HepG2 (cell line): ENCODE data around the gene OR4X2. TPM values are rescaled to one million over a fixed set of nuclear protein-coding genes. Genes with fewer than 3 reads are reported as not detected.

ENCODE experiments used
- ATAC-seq: fragments of 200-7000 bp; cut with Tn5 transposase; 3 replicates; pipeline ENCODE4 v1.9.1; 2020; ENCODE audit warnings: mild to moderate bottlenecking, moderate library complexity
- Bru-seq: library from RNA; stranded (reverse); fragments of 400-500 nt; gene quantifications from one replicate; lab custom pipeline; 2021; lab: Mats Ljungman, UMichigan
- BruChase-seq, 2 experiments: library from RNA; stranded (reverse); fragments of 400-500 nt; gene quantifications; one replicate each; lab custom pipeline; 2021; lab: Mats Ljungman, UMichigan
- BruUV-seq: library from RNA; stranded (reverse); fragments of 400-500 nt; replicated peaks from 2 replicates; lab custom pipeline; 2021; lab: Mats Ljungman, UMichigan
- CTCF ChIA-PET: fragments of 300-600 bp; formaldehyde crosslinking; extraction: SDS; loops from one replicate; lab custom pipeline; 2021; ENCODE audit warnings: low total read pairs, inconsistent platforms, low intra/inter-chr PET ratio; lab: Yijun Ruan, JAX
- POLR2A ChIA-PET: fragments of 350-600 bp; sonication (Branson Sonifier 250); formaldehyde crosslinking; loops from one replicate; lab custom pipeline; 2020; ENCODE audit warnings: antibody characterized with exemption, inconsistent platforms; lab: Yijun Ruan, JAX
- DNase-seq: peaks from one replicate; pipeline ENCODE4 v3.0.0-alpha.2; 2015; ENCODE audit warnings: low spot score
- FAIRE-seq: peaks from 3 replicates; lab custom pipeline; 2011; peaks lifted over from hg19 to GRCh38; lab: Jason Lieb, UNC
- H2AFZ ChIP-seq: one replicate; pipeline ENCODE4 v1.6.1; 2011; ENCODE audit warnings: low read length, inconsistent platforms
- H3K27ac ChIP-seq: fragments of 300-600 bp; 3 replicates; pipeline ENCODE4 v1.8.0; 2011; ENCODE audit warnings: mixed run types, mild to moderate bottlenecking, mixed read lengths, low read length, inconsistent platforms; ENCODE audit not compliant: insufficient read depth; ENCODE audit errors: extremely low read length
- H3K27me3 ChIP-seq, 2 experiments: fragments of 200-600 bp in 1 of 2; 2 replicates in 1 of 2; 3 replicates in 1 of 2; pipeline versions ENCODE4 v1.6.0 to v1.8.0; 2011; ENCODE audit warnings: low read length in 2 of 2, mild to moderate bottlenecking in 2 of 2, moderate library complexity in 2 of 2, inconsistent platforms in 1 of 2; ENCODE audit not compliant: insufficient read depth in 2 of 2, control insufficient read depth in 1 of 2
- H3K36me3 ChIP-seq, 2 experiments: fragments of 200-600 bp in 1 of 2; replicated peaks in 1 of 2; 2 replicates in 1 of 2; 3 replicates in 1 of 2; pipeline versions ENCODE4 v1.5.1 to v1.8.0; 2011; ENCODE audit warnings: low read length in 2 of 2, inconsistent platforms in 1 of 2; ENCODE audit not compliant: insufficient read depth in 2 of 2, control insufficient read depth in 1 of 2
- H3K4me1 ChIP-seq: 2 replicates; pipeline ENCODE4 v1.5.1; 2012; ENCODE audit warnings: low read length, inconsistent platforms; ENCODE audit not compliant: insufficient read depth
- H3K4me2 ChIP-seq: 2 replicates; pipeline ENCODE4 v1.6.0; 2011; ENCODE audit warnings: low read depth, low read length, inconsistent platforms
- H3K4me3 ChIP-seq, 3 experiments: fragments of 200-600 bp in 1 of 3; sonication (generic), shearing (Covaris generic) in 1 of 3; replicated peaks in 1 of 3; 2 replicates each; pipeline ENCODE4 v1.5.1; 2011 to 2016; ENCODE audit warnings: low read length in 3 of 3, inconsistent platforms in 2 of 3, low read depth in 2 of 3, mild to moderate bottlenecking in 2 of 3, control low read depth in 1 of 3, mixed read lengths in 1 of 3; ENCODE audit not compliant: insufficient read depth in 1 of 3
- H3K79me2 ChIP-seq: one replicate; pipeline ENCODE4 v1.6.1; 2011; ENCODE audit warnings: low read length, inconsistent platforms; ENCODE audit not compliant: insufficient read depth
- H3K9ac ChIP-seq: 2 replicates; pipeline ENCODE4 v1.6.0; 2011; ENCODE audit warnings: mild to moderate bottlenecking, low read depth, low read length, inconsistent platforms; ENCODE audit not compliant: insufficient read depth
- H3K9me3 ChIP-seq: 2 replicates; pipeline ENCODE4 v1.5.1; 2012; ENCODE audit warnings: mild to moderate bottlenecking, low read length
- H4K20me1 ChIP-seq: 2 replicates; pipeline ENCODE4 v1.6.0; 2011; ENCODE audit warnings: inconsistent platforms, mild to moderate bottlenecking, low read length, moderate library complexity; ENCODE audit not compliant: insufficient read depth
- EP300 ChIP-seq, 3 experiments: sonication (generic) in 1 of 3; formaldehyde crosslinking in 1 of 3; IDR thresholded peaks; 2 replicates each; pipeline versions ENCODE4 v1.5.1 to v1.6.1; 2011 to 2020; ENCODE audit warnings: low read depth in 2 of 3, low read length in 2 of 3, borderline replicate concordance in 1 of 3, improper control_type of control experiment in 1 of 3, mild to moderate bottlenecking in 1 of 3, missing genetic modification reagents in 1 of 3, moderate library complexity in 1 of 3
- HNF4G ChIP-seq, 2 experiments: sonication (generic) in 1 of 2; formaldehyde crosslinking in 1 of 2; IDR thresholded peaks; 2 replicates each; pipeline versions ENCODE4 v1.4.0 to v1.6.1; 2011 to 2020; ENCODE audit warnings: borderline replicate concordance in 2 of 2, low read depth in 2 of 2, mild to moderate bottlenecking in 2 of 2, low read length in 1 of 2, missing genetic modification reagents in 1 of 2, moderate library complexity in 1 of 2
- HOXA3 ChIP-seq: sonication (generic); formaldehyde crosslinking; IDR thresholded peaks from 2 replicates; pipeline ENCODE4 v1.5.0; 2020; ENCODE audit warnings: missing genetic modification reagents
- JUN ChIP-seq: sonication (generic); formaldehyde crosslinking; IDR thresholded peaks from 2 replicates; pipeline ENCODE4 v1.4.0; 2020; ENCODE audit warnings: mild to moderate bottlenecking, missing genetic modification reagents
- SMARCE1 ChIP-seq: fragments of 450-650 bp; IDR thresholded peaks from 2 replicates; pipeline ENCODE4 v1.6.1; 2017; ENCODE audit warnings: borderline replicate concordance
- TFAP4 ChIP-seq: sonication (generic); IDR thresholded peaks from 2 replicates; pipeline ENCODE4 v1.6.1; 2016; ENCODE audit warnings: low read depth, borderline replicate concordance
- ZBTB49 ChIP-seq: sonication (generic); formaldehyde crosslinking; IDR thresholded peaks from 2 replicates; pipeline ENCODE4 v1.4.0; 2020; ENCODE audit warnings: missing genetic modification reagents, borderline replicate concordance
- ZMYM2 ChIP-seq: sonication (generic); formaldehyde crosslinking; IDR thresholded peaks from 2 replicates; pipeline ENCODE4 v1.8.0; 2022; ENCODE audit warnings: mild to moderate bottlenecking, missing genetic modification reagents
- ZNF710 ChIP-seq: sonication (generic); formaldehyde crosslinking; IDR thresholded peaks from 2 replicates; pipeline ENCODE4 v1.5.0; 2020; ENCODE audit warnings: mild to moderate bottlenecking, missing genetic modification reagents, borderline replicate concordance
- ZNF773 ChIP-seq: sonication (generic); formaldehyde crosslinking; IDR thresholded peaks from 2 replicates; pipeline ENCODE4 v1.4.0; 2020; ENCODE audit warnings: missing genetic modification reagents, borderline replicate concordance
- ZSCAN31 ChIP-seq: sonication (generic); formaldehyde crosslinking; IDR thresholded peaks from 2 replicates; pipeline ENCODE4 v1.5.0; 2020; ENCODE audit warnings: low read depth, mild to moderate bottlenecking, missing genetic modification reagents
- ZZZ3 ChIP-seq: sonication (generic); formaldehyde crosslinking; IDR thresholded peaks from 2 replicates; pipeline ENCODE4 v1.4.0; 2020; ENCODE audit warnings: missing genetic modification reagents, mild to moderate bottlenecking, borderline replicate concordance
- in situ Hi-C: cut with HindIII; loops from 2 replicates; pipeline ENCODE4 v1.10.0; 2017; ENCODE audit warnings: low pct_unique_long_range_greater_than_20kb; ENCODE audit not compliant: extremely low pct_ligation_motif_present
- intact Hi-C: fragments of 100-400 bp; cut with micrococcal nuclease; formaldehyde crosslinking; loops from one replicate; pipeline ENCODE4 v1.10.0; 2022; ENCODE audit not compliant: unreplicated experiment
- long read RNA-seq, 2 experiments: library from RNA in 1 of 2; library from polyadenylated mRNA in 1 of 2; stranded (forward) in 1 of 2; unstranded in 1 of 2; transcript quantifications; one replicate each; pipeline ENCODE4 v2.0.0, GENCODE V29; 2019 to 2022
- polyA minus RNA-seq, 3 experiments: library from RNA; depleted of rRNA, polyadenylated mRNA; stranded (reverse); fragments of >200 nt; gene quantifications; 2 replicates each; pipeline ENCODE4 v1.2.3, GENCODE V29; 2011; ENCODE audit warnings: low replicate concordance in 1 of 3
- polyA plus RNA-seq, 8 experiments: library from polyadenylated mRNA; depleted of rRNA in 3 of 8; stranded (reverse) in 7 of 8; unstranded in 1 of 8; fragments of >200 nt; fragmentation: Illumina TruSeq in 4 of 8; extraction: Trizol in 4 of 8; gene quantifications; 2 replicates each; pipeline versions ENCODE4 v1.2.1 to v1.2.3, GENCODE V29; 2011 to 2016; ENCODE audit warnings: low read depth in 4 of 8, missing spikeins in 1 of 8, mixed read lengths in 1 of 8; ENCODE audit not compliant: insufficient read depth in 1 of 8
- total RNA-seq, 5 experiments: library from RNA; depleted of rRNA; stranded (reverse); fragments of >200 nt; fragmentation: Illumina TruSeq; extraction: Trizol; gene quantifications; 2 replicates each; pipeline ENCODE4 v1.2.3, GENCODE V29; 2016; ENCODE audit warnings: low read depth in 1 of 5

Gene OR4X2
- total RNA-seq (2016; rRNA removed; fragmentation: Illumina TruSeq; extraction: Trizol) (not detected in 2 replicates), polyA plus RNA-seq (2011; rRNA removed) (not detected in 2 replicates), polyA minus RNA-seq (2011; rRNA and poly(A)+ RNA removed; ENCODE audit: low replicate concordance) (not detected in 2 replicates), Bru-seq, nascent RNA (not detected), BruChase-seq, experiment 1, labeled RNA remaining after a 6-hour chase (not detected), BruChase-seq, experiment 2, labeled RNA remaining after a 2-hour chase (not detected)
- not detected in 2 replicates for total RNA-seq (2016; cell fraction: cytosol; rRNA removed; fragmentation: Illumina TruSeq; extraction: Trizol; ENCODE audit: low read depth)
- not detected in 2 replicates for total RNA-seq (2016; cell fraction: insoluble cytoplasmic fraction; rRNA removed; fragmentation: Illumina TruSeq; extraction: Trizol)
- not detected in 2 replicates for total RNA-seq (2016; cell fraction: membrane; rRNA removed; fragmentation: Illumina TruSeq; extraction: Trizol)
- not detected in 2 replicates for total RNA-seq (2016; cell fraction: nucleus; rRNA removed; fragmentation: Illumina TruSeq; extraction: Trizol)
- polyA plus RNA-seq (2011; cell fraction: cytosol; rRNA removed), result not detected in 2 replicates
- polyA plus RNA-seq (2011; cell fraction: nucleus; rRNA removed), result not detected in 2 replicates
- not detected in 2 replicates for polyA plus RNA-seq (2012)
- not detected in 2 replicates for polyA plus RNA-seq (2016; cell fraction: cytosol; fragmentation: Illumina TruSeq; extraction: Trizol; ENCODE audit: low read depth)
- polyA plus RNA-seq (2016; cell fraction: insoluble cytoplasmic fraction; fragmentation: Illumina TruSeq; extraction: Trizol; ENCODE audit: low read depth), result not detected in 2 replicates
- polyA plus RNA-seq (2016; cell fraction: membrane; fragmentation: Illumina TruSeq; extraction: Trizol; ENCODE audit: low read depth), result not detected in 2 replicates
- polyA plus RNA-seq (2016; cell fraction: nucleus; fragmentation: Illumina TruSeq; extraction: Trizol; ENCODE audit: insufficient read depth, low read depth), result not detected in 2 replicates
- not detected in 2 replicates for polyA minus RNA-seq (2011; cell fraction: cytosol; rRNA and poly(A)+ RNA removed)
- not detected in 2 replicates for polyA minus RNA-seq (2011; cell fraction: nucleus; rRNA and poly(A)+ RNA removed)
- long read RNA-seq, experiment 1, result 0 reads
- long read RNA-seq, experiment 2, result 0 reads

GRCh38 chr11:48244804-48245203, at the start of gene OR4X2:
Gene OR4X2 (plus strand): TSS chr11:48245104. CDS start chr11:48245104, 0 bp downstream.
- H3K27me3 ChIP-seq, result no peaks in the 10 kb centered on the region
- no peak within 1 kb of the TSS for H3K4me2 ChIP-seq
- intact Hi-C loops (no loop called here), in situ Hi-C loops (no loop called here)
- H4K20me1 ChIP-seq, result no peaks in the 10 kb centered on the region
- ATAC-seq (no peak), DNase-seq (no peak), FAIRE-seq (no peak)
- H3K9ac ChIP-seq, result no peak within 1 kb of the TSS
- no peak within 1 kb of the TSS for H2AFZ ChIP-seq
- H3K36me3 ChIP-seq, result no peaks in the 10 kb centered on the region
- ChIA-PET CTCF (no interaction called here), POLR2A (no interaction called here)
- no peaks in the 10 kb centered on the region for H3K4me1 ChIP-seq
- no peaks in the 10 kb centered on the region for H3K79me2 ChIP-seq
- no peak within 1 kb of the TSS for H3K27ac ChIP-seq
- H3K9me3 ChIP-seq, result peaks cover 7% of the 10 kb centered on the region
- no TSS peak for BruUV-seq
- H3K4me3 ChIP-seq, result no peak within 1 kb of the TSS
- no peak for TF ChIP-seq EP300 (IDR thresholded peaks at IDR 0.05; ENCODE audit: low read depth in 2 of 2, low read length in 2 of 2)
- TF ChIP-seq EP300 (CRISPR knock-in tag; IDR thresholded peaks at IDR 0.05; ENCODE audit: borderline replicate concordance), result no peak
- no peak for TF ChIP-seq TFAP4
- TF ChIP-seq ZNF773, result no peak
- TF ChIP-seq ZZZ3, result no peak
- TF ChIP-seq ZNF710 (CRISPR knock-in tag), result no peak
- no peak for TF ChIP-seq ZSCAN31 (CRISPR knock-in tag)
- no peak for TF ChIP-seq JUN
- TF ChIP-seq HNF4G (IDR thresholded peaks at IDR 0.05; ENCODE audit: borderline replicate concordance, low read depth, low read length), result no peak
- TF ChIP-seq HNF4G (CRISPR knock-in tag; IDR thresholded peaks at IDR 0.05; ENCODE audit: borderline replicate concordance, low read depth), result no peak
- TF ChIP-seq SMARCE1, result no peak
- no peak for TF ChIP-seq ZBTB49 (CRISPR knock-in tag)
- no peak for TF ChIP-seq ZMYM2 (CRISPR knock-in tag)
- TF ChIP-seq HOXA3 (CRISPR knock-in tag), result no peak
